Measurements from ENCODE around the gene ZFP92.
"Not testable (repeated sequence)": the region's sequence is repeated elsewhere in the genome, so short reads cannot be mapped to it uniquely, and the experiment has no call there.

ZFP92 gene

DNA sequence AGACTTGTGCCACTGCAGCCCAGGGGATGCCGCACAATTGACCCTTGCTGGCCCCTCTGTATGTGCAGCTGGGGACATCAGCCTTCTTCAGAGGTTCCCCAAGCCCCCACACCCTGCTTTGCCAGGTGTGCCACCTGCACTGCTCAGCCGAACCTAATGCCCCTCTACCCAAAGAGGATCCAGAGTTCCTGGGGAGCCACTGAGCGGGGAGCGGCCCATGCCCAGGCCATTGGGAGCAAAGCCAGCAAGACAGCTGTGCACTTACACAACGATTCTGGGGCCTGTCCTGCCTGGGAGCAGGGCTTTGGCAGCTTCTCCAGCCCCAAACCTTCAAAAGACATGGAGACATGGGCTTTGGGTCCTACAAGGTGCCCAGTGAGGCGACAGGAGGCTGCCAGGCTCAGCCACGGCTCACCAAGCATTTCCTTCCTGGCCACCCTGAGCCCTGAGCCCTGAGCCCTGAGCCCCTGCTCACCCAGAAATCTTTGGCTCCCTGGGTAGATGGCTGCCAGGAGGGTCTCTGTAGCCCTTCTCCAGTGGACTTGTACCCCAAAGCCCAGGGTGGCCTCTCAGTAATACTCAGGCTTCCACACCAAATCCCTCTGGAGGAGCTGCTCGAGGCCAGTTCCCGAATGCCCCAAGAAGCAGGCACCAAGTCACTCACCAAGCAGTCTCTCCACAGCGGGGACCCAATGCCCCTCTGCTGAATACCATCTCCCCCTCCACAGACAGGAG lies 23.1 kb upstream of the ZFP92 start:
- no peak for FAIRE-seq

DNA sequence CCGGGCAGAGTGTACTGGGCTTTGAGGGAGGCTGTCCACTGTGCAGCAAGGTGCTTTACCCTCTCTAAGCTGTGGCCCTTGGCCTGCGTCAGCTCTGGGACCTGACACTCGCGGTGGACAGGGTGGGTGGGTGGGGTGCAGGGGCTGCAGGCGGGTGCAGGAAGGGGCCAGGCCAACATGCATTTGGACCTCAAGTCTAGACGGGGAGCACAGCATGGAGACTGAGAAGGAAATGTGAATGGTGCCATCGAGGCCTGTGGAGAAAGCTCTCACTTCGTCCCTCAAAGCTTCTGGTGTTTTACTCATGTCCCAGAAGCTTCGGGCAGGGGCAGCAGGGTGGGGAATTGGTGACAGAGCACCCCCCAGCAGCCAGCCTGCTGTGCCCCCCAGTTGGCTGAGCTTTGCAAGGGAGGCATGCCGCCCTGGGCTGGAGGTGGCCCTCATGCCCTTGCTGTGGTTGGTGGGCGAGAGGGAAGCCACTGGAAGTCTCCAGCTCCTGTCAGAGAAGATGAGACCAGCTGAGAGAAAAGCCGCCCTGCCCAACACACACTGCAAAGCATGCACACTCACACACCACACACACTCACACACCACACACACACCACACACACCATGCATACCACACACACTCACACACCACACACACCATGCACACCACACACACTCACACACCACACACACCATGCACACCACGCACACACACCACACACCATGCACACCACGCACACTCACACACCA lies 22.4 kb upstream of the ZFP92 start:
- no peak for FAIRE-seq

DNA sequence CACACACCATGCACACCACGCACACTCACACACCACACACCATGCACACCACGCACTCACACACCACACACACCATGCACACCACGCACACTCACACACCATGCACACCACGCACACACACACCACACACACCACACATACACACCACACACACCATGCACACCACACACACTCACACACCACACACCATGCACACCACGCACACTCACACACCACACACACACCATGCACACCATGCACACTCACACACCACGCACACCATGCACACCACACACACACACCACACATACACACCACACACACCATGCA lies 21.9 kb upstream of the ZFP92 start:
- FAIRE-seq = not testable (repeated sequence)

DNA sequence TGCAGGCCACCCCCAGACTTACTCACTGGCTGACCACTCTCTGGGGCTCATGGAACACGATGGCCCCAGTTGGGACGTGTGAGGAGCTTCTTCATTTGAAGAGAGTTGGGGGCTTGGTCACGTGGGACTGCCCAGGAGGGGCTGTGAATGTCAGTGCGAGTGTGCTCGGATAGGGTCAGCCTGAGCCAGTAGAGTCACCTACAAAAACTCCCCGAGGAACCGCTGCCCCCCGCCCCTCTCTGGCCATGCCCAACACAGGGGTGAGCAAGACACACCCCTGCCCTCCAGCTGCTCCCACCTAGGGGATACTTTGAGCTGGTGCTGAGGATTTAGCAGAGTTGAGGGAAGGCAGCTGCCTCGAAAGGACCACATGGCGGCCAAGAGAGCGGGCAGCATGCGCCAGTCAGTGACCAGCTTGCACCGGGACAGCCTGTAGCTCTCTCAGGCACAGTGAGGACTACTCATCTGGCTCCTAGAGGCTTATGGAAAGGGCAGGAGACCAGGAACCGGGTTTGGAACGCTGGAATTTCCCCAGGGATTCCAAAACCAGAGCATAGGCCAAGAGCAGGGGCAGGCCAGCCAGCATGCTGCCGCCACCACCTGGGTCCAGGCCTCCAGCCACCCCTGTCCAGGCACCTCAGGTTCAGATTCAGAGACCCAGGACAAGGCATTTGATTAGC lies 18.5 kb upstream of the ZFP92 start:
- FAIRE-seq = no peak

DNA sequence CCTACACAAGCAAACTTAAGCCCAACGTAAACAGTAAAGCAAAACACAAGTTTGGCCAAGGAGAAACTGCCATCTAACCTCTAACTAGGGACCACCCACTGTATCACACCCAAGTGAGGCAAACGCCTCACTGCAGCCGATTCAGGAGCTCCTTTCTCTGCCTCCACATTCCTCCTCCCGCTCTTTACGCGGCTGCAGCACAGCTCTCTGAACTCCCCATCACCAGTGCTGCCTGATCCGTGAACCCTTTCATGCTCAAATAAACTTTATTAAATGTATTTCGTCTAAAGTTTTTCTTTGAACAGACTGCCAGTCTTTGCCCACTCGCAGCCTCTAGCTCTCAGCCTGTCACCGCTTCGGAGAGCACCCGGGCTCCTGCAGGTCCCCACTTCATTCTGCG lies 16.7 kb upstream of the ZFP92 start:
- FAIRE-seq = no peak

DNA sequence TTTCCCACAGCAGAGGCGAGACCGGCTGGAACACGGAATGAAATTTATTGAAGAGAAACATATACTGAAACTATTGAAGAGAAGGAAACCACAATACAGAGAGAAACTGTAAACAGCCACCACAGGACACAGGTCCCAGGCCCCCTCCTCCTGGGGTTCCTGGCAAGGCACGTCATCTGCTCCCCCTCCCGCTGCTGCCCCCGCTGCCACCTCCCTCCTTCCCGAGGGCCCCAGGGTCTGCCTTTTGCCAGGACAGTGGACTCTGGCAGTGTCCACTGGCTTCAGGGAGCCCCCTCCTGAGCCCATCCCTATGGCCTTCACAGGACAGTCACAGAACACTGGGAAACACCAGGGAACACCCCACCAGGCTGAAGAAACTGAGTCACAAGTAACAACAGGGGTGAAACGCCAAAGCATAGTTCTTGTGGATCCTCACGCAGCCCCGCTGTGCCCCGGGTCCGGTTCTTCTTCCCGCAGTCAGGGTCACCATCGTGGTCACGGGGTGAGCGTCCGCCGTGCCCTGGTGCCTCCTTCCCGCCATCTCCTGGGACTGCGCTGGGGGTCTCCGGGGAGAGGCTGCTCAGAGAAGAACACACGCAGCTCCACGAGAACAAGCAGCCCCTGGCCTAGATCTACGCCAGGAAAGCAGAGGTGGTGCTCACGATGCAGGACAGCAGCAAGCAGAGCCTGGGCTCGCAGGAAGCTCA lies 15.5 kb upstream of the ZFP92 start:
- FAIRE-seq = no peak

DNA sequence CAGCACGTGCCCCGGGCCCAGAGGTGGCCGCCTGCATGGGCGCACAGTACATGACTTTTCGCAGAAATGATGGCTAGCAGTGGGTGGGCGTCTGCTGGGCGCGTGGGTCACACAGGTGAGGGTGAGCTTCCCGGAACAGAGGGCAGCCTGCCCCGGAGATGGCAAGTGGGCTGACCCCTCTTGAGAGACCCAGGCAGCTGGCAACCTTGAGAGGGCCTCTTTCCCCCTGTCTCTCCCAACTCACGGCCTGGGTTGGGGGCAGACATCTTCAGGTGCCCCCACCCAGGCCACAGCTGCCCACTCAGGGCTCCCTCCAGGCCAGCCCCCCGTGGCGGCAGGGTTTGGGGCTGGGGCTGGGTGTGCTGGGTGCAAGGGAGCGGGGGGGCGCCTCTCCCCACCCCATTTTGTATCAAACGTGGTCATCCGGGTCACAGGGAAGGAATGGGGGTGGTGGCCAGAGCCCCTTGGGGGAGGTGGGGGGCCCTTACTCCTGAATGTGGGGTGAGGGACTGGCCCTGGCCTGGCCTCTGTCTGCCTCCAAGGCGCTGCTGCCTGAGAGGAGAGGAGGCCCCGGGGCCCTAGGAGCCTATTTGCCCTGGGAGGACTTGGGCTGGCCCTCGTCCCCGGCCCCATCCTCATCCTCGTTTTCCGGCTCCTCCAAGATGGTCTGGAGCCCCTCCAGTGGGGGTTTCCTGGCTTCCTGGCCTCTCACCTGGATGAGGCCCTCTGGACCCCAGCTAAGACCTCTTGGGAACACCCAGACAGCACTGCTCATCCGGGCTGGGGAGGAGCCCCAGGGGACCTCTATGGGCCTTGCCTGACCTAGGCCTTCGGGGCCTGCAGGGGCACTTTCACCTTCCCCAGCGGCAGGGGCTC lies 14.7 kb upstream of the ZFP92 start:
- no peak for FAIRE-seq

DNA sequence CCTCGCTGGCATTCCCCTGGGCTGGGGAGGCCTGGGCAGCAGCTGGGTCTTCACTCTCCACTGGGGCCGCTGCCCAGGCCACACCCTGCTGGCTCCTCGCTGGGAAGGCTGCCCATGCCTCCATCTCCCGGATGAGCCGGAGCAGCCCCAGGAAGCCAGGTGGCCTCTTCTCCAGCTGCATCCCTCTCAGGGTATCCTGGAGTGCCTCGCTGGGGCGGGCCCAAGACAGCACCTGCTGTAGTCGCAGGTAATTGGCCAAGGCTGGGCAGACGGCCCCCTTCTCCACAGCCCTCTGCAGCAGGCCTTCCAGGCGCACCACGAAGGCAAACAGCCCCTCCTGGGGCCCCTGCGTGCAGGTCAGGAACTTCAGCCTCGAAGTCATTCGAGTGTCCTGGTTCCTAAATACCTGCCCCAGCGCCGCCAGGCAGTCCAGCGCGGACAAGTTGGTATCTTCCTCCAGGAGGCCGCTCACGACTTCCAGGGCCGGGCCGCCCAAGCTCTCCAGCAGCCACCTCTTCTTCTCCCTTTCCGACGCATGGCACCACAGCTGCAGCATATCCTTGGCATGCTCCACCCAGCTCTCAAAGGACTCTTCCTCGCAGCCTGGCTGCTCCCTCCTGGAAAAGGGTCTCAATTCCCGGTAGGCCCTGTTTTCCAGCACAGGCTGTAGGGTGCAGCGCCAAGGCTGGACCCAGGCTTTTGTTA lies 13.9 kb upstream of the ZFP92 start:
- FAIRE-seq = no peak

DNA sequence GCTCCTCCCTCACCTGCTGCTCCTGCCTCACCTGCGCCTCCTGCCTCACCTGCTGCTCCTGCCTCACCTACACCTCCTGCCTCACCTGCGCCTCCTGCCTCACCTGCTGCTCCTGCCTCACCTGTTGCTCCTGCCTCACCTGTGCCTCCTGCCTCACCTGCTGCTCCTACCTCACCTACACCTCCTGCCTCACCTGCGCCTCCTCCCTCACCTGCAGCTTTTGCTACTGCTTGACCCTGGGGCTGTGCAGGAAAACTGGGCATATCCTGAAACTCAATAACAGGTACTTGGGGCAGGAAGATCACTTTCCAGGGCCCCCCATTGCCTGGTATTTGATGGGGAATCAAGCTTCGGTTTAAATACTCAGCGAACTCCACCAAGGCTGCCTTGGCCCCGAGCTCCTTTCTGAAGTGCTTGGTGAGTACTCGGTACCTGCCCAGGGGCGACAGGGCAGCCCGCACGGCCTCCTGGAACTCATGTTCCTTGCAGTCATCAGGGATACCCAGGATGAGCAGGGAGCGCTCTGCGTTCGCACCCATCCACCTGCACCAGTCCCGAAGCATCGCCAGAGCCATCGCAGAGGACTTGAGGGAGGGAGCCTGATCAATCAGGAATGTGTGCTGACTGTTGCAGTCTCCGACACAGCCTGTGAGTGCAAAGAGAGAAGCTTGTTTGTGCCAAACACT lies 12.9 kb upstream of the ZFP92 start:
- FAIRE-seq = no peak

DNA sequence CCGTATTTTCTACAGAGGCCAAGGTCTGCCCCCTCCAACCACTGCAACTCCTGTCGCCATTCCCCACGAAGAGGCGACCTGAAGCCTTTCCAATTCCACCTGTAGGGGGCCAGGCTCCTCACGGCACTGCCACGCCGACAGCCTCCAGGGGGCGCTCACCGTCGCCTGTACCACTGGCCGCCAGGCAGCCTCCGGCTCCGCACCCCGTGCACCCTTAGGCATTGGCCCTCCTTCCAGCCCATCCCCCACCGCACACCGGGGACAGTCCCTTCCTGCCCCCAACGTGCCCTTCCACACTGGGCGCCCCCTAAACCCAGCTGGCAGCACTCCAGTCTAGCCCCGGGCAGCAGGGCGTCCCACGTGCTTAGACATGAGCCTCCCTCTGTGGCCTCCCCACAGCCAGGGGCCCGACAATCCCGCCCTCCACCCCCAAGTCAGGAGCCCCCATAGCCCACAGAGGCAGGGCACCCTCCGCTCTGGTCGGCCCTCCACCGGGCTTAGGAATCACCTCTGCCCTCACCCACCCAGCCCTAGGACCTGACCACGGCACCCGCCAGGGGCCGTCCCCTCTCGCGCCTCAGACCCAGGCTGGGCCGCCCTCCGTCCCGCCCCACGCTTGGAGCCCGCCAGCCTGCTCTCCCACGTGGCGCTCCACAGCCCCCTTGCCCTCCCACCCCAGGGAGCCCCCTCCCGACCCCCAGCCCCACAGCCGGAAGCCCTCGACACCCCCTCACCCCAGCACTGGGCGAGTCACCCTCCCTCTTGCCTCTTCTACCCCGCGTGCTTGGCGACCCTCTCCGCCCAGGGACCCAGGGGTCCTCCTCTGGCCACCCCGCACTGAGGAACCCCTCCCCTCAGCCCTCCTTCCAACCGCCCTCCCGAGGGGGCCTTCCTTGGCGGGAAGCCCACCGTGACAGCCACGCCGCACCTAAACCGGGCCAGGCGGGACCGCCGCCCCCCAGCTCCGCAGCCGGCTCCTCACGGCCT lies 10.8 kb upstream of the ZFP92 start:
- no peak for FAIRE-seq

DNA sequence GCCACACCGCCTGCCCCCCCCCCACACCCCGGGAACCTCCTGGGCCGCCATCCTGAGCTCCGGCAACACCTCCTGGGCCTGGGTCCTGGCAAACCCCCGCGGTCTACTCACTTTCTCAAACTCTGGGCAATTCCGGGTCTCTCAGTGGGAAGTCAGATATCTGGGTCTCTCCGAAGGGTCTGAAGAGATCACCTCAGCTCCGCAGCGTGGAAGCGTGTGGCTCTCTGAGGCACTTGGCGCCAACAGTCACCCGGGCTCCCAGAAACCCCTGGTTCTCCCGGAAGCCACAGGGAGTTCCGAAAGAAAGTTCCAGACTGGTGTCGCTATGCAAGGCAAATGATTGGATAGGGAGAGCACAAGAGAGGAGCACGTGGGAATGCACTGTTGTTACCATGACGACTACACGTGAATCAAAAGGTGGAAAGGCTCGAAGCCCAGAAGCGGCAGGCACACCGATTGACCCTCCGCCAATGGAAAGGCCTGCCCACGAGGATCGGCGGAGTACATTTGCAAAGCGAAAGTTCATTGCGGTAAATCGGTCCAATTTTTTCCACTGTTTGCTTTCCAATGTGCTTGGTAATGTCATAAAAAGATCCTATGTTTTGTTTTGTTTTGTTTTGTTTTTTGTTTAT lies 10.0 kb upstream of the ZFP92 start, which contains the start of gene PNMA6E:
Gene PNMA6E (minus strand): TSS at position 218 of the 632 bp plus-strand sequence. CDS start 2,501 bp downstream, outside the sequence.
- FAIRE-seq = no peak

DNA sequence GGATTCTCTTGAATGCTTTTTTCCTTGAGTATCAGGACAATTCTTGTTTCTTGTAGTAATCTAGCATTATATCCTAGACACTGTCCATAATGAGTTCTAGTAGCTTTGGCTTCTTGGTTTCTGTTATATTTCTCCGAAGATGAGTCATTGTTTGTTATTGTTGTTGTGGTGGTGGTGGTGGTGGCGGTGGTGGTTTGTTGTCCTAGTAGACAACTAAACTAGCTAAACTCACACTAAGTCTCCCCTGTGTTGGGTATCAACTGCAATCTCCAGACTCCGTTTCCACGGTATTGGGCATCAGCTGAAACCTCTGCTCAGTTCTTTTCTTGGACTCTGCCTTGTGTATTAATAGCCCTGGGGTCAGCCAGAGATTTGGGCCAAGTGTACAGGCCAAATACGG lies 6.9 kb upstream of the ZFP92 start:
- not testable (repeated sequence) for FAIRE-seq

DNA sequence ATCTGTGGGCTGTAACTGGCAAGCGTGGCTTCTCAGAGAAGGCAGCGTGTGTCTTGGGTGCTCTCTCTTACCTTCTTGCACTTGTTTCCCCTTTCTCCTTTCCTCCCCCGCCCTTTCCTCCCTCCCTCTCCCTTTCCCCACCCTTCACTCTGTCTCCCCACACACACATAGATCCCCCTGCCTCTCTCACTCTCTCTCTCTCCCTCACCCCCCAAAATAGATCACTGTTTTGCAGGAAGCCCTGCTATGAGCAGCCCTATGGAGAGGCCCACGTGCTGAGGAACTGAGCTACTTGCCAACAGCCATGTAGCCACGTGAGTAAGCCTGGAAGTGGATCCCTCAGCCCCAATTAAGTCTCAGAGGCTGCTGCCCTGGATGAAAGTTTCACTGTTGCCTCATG lies 5.8 kb upstream of the ZFP92 start:
- no peak for FAIRE-seq

DNA sequence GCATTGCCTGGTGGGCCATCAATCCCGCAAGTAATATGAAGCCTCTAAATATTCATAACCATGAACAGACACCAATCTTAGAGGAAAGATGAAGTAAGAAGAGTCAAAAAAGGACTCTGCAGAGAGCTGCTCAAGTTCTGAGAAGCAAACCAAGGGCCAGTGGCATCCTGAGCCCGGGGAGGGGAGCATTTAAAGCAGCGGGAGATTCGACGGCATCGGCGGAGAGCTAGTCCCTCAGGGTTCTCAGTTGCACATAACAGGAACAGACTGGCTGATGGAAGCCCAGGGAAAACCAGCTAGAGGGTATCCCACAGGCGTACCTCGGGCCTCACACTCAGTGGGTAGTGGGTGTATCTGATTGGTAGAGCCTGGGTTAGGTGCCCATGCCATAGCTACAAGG lies 5.3 kb upstream of the ZFP92 start:
- FAIRE-seq = no peak

DNA sequence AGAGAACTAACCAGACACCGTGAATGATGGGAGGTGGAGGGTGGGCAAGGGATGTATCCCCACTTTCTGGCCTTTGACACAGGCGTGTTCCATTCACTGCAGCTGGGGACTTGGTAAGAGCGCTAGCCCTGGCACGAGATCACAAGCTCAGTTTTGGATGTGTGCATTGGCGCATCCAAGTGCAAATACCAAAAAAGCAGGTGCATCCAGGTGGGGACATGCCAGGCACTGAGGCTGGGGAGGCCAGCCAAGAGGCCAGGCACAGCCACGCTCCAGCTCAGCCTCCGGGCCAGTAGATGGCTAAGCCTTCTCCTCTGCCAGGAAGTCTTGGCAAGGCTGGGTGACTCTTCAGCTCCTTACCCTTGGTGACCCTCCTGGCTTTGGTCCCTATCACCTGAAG lies 4.4 kb upstream of the ZFP92 start:
- FAIRE-seq = no peak

DNA sequence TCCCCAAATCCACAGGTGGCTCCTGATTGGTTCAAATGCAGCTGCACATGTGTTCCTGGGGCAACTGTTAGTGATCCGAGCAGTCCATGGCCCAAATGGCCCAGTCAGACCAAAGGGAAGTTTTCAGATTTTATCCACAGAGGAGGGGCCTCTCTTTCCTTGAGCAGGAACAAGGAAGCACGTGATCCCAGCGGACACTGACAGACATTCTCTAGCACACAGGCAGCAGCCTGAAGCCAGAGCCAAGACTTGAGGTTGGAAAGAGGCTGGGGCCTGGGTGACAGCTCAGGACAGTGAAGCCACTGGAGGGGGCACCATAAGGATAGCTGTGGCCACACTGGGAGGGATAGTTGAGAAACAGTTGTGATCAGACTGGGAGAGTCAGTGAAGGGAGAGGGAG lies 3.5 kb upstream of the ZFP92 start:
- no peak for FAIRE-seq

DNA sequence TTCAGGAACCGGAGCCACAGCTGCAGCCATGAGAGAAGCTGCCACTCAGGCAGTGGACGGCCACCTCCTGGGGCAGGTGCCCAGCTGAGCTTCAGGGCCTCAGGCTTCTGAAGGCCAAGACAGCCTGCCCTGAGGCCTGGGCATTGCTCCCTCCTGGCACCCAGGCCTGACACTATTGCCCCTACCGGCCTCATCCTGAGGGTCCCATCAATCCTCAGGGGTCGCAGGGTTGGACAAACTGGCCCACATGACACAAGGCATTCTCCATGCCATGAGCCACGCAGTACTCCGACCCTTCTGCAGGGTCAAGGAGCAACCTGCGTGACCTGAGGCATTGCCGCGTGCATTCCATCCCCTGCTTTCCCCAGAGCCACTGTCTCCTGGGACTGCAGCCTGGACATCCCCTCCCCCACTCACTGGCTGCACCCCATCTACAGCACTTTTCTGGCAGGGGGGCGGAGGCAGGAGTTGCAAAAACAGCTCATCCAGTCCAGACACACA lies 3.0 kb upstream of the ZFP92 start:
- no peak for FAIRE-seq

DNA sequence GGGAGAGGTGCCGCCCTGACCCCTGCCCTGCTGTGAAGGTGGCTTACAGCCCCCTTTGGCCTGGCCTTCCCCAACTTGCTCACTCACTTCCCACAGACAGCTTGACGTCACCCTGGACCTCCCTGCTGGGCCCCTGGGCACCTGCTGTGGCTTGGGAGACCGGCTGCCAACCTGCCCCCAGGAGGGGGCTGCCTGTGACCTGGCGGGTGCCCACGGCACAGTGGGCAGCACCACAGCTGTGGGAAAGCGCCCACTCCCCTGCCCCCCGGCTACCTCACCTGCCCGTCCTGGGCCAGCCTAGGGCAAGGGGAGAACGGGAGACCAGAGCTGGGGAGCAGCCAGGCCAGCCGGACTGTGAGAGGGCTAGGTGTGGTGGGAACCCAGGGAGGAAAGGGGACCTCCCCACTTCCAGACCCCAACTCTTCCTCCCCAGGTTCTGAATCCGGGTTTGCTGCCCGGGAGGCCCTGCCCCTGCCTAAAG lies 2.4 kb upstream of the ZFP92 start:
- FAIRE-seq = no peak

All from TTC549 (cell line).